ENCODE measurements around the gene CCDC102B.

CCDC102B gene

DNA sequence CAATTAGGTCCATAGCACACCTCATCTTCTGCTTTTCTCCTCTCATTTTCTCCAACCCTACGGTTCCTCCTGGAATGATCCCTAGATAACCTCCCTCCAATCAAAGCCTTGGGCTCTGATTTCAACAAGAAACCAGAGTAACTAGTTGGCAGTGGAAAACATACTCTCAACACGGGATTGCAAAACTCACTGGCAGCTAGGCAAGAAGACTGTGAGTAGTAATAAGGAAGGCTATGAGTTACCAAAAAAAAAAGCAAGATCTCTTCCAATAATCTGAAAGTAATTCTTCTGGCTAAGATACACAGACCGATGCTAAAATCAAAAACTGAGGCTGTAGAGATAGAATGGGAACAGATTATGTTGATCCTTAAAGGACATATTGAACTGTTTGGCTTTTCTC lies 28.4 kb upstream of the CCDC102B start:
- H3K36me3 ChIP-seq (replicated peaks) = no peaks in the 10 kb centered on the region
- H3K27me3 ChIP-seq (replicated peaks) = no peaks in the 10 kb centered on the region
- H3K4me3 ChIP-seq (ENCODE audit: low read depth, low read length) = no peak overlapping the region
- in situ Hi-C loops (cut with HindIII; ENCODE audit: low pct_ligation_motif_present, low sequenced_read_pairs) = no loop called here
- H3K27ac ChIP-seq = no peak overlapping the region
- TF ChIP-seq CTCF (IDR thresholded peaks at IDR 0.05; ENCODE audit: low read depth, low read length, missing control alignments) = no peak
- DNase-seq = no peak

DNA sequence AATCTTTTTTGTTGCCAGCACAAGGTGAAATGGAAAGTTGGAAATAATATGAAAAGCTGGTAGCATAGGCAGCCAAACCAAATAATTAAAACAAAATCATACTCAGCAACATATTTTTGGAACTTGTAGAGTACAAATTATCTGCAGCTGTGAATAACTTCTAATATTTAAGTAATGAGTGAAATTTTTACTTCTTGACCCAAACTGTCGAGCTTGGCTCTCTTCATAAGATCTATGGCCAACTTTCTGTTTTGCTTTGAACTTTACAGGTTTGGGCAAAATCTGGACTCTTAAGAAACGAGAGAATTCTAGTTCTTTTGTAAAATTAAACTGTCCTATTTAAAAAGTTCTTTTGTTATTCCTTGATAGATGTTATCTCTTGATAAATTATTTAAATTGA lies 25.6 kb upstream of the CCDC102B start:
- H3K27ac ChIP-seq = no peak overlapping the region
- DNase-seq = no peak
- in situ Hi-C loops (cut with HindIII; ENCODE audit: low pct_ligation_motif_present, low sequenced_read_pairs) = no loop called here
- no peaks in the 10 kb centered on the region for H3K27me3 ChIP-seq (replicated peaks)
- H3K4me3 ChIP-seq (ENCODE audit: low read depth, low read length) = no peak overlapping the region
- no peak for TF ChIP-seq CTCF (IDR thresholded peaks at IDR 0.05; ENCODE audit: low read depth, low read length, missing control alignments)
- no peaks in the 10 kb centered on the region for H3K36me3 ChIP-seq (replicated peaks)

- no peak overlapping the region for H3K27ac ChIP-seq
- H3K36me3 ChIP-seq (replicated peaks) = no peaks in the 10 kb centered on the region
- H3K27me3 ChIP-seq (replicated peaks) = no peaks in the 10 kb centered on the region
- no peak for DNase-seq
- in situ Hi-C loops (cut with HindIII; ENCODE audit: low pct_ligation_motif_present, low sequenced_read_pairs) = no loop called here
- TF ChIP-seq CTCF (IDR thresholded peaks at IDR 0.05; ENCODE audit: low read depth, low read length, missing control alignments) = no peak
- no peak overlapping the region for H3K4me3 ChIP-seq (ENCODE audit: low read depth, low read length)
Measured at GRCh38 chr18:68778280-68778886, 19.5 kb upstream of the CCDC102B start.

DNA sequence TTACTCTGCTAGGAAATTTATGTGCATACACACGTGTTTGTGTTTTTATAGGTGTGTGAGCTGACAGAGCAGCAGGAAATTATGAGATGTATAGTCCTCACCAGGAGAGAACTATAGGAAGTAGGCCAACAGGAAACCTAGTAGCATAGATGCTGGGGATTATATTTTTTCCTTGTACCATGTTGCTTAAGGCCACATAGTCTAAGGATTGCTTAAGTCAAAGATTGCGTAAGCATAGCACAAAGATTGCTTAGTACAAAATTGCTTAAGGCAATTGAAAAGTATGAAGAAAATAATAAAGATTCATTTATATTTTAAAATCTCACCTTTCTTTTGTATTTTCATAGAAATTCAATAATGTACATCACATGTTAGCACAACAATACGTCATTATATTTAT lies 18.7 kb upstream of the CCDC102B start:
- Histone ChIP-seq H3K27me3 (replicated peaks) (no peaks in the 10 kb centered on the region), H3K27ac (no peak overlapping the region), H3K4me3 (ENCODE audit: low read depth, low read length) (no peak overlapping the region), H3K36me3 (replicated peaks) (no peaks in the 10 kb centered on the region)
- no peak for DNase-seq
- in situ Hi-C loops (cut with HindIII; ENCODE audit: low pct_ligation_motif_present, low sequenced_read_pairs) = no loop called here
- no peak for TF ChIP-seq CTCF (IDR thresholded peaks at IDR 0.05; ENCODE audit: low read depth, low read length, missing control alignments)

- DNase-seq = no peak
- Histone ChIP-seq H3K4me3 (ENCODE audit: low read depth, low read length) (no peak overlapping the region), H3K36me3 (replicated peaks) (no peaks in the 10 kb centered on the region), H3K27ac (no peak overlapping the region), H3K27me3 (replicated peaks) (no peaks in the 10 kb centered on the region)
- in situ Hi-C loops (cut with HindIII; ENCODE audit: low pct_ligation_motif_present, low sequenced_read_pairs) = no loop called here
- TF ChIP-seq CTCF (IDR thresholded peaks at IDR 0.05; ENCODE audit: low read depth, low read length, missing control alignments) = no peak
Measured at GRCh38 chr18:68780802-68781635, 16.9 kb upstream of the CCDC102B start.

All from brain microvascular endothelial cell (primary cell).